Activated T-cell treated with anti-CD3 and anti-CD28 coated beads for 1 hour (primary cell): Measurements from ENCODE around the gene GRK6.

Source experiments
- DNase-seq: peaks from one replicate; pipeline ENCODE4 v3.0.0-alpha.2; 2020; ENCODE audit warnings: low read depth

The GRK6 gene

GRCh38 chr5:177426566-177427210, at the start of gene GRK6:
Gene GRK6 (plus strand): TSS chr5:177426676. CDS start chr5:177426846, 170 bp downstream.
- peak; percentile 58 for DNase-seq

GRCh38 chr5:177377851-177378776, 48.4 kb upstream of the GRK6 start:
- DNase-seq, result no peak

- DNase-seq, result no peak
These were observed 47.3 kb upstream of the GRK6 start for GRCh38 chr5:177378884-177379883.

GRCh38 chr5:177380805-177381126, 45.7 kb upstream of the GRK6 start:
- DNase-seq, result no peak

GRCh38 chr5:177382423-177383029, 44.0 kb upstream of the GRK6 start:
- no peak for DNase-seq

DNA sequence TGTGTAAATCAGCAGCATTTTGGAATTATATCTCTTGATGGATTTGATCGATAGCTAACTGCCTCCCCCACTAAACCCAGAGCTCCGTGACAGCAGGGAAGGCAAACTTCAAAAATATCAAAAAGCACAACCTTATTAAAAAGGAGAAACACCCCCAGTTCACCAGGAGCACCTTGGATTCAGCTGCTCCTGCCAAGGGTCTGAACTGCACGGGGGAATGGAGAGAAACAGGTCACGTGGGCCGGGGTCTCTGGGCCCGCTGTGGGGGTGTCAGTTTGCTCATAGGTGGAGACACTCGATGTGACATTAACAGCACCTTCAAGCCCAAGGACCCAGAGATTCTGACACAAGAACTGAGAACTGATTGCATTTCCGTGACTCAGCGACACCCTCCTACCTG, 43.3 kb upstream of the GRK6 start:
- no peak for DNase-seq

GRCh38 chr5:177384134-177384533, 42.3 kb upstream of the GRK6 start, which contains the start of gene SLC34A1:
Gene SLC34A1 (plus strand): TSS chr5:177384434. CDS start chr5:177385742, 1,308 bp downstream.
- no peak for DNase-seq

DNA sequence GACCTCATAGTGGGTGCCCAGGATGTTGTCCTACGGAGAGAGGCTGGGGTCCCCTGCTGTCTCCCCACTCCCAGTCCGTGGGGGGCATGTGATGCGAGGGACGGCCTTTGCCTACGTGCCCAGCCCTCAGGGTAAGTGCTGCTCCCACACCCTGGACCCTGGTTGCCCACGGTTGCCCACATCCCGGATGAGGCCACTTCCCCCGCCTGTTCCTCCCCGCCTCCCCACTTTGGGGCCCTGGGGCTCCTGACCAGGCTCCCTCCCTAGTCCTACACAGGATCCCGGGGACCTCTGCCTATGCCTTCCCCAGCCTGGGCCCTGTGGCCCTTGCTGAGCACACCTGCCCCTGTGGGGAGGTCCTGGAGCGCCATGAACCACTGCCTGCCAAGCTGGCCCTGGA, 40.8 kb upstream of the GRK6 start:
- no peak for DNase-seq

DNA sequence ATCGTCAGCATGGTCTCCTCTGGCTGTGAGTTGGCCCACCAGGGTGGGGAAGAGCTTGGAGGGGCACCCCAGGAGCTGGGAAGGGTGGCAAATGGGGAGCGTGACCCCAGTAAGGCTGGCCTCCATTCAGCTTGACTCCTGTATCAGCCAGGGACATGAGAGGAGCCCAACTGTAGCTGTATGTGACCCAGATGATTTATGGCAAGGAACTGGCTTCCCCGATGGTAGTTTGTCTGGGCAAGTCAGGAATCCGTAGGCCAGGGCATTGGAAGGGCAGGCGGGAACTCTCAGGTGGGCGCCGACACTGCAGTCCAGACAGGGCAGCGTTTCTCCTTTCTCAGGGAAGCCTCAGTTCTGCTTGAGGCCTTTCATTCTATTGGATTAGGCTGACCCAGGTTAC, 39.9 kb upstream of the GRK6 start:
- DNase-seq, result no peak

DNA sequence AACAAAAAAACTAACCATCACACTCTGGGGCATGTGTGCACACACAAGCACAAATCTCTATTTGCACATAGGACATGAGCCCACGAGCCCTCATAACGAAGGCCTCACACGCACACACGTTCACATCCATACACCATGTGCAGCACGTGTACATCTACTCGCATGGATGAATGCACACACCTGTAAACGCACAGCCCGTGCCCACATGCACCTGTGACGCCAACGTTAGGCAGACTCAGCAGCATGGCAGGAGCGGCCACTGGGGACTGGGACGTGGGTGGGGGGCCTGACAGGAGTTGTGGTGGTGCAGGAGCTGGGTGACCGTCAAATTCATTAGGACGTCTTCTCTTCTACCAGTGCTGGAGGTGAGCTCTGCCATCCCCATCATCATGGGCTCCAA, 39.1 kb upstream of the GRK6 start:
- no peak for DNase-seq

DNA sequence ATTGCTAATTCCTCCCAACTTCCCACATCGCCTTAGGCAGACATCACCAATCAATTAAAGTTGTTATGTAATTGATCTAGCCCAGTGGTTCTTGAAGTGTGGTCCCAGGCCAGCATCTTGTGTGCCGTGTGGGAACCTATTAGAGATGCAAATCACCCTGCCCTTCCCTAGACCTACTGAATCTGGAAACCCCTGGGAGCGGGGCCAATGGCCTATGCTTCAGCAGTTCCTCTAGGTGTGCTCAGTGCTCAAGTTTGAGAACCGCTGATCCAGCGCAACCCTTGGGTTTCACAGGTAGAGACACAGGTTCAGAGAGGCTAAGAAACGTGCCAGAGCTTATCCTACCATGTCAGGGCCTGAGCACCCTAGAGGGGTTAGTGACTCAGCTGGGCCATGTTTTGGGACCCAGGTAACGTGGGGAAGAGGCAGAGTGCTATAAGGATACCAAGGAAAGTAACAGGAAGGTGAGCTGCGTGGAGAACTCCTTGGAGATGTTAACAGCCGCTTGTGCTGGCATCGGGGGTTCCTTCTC, 37.9 kb upstream of the GRK6 start:
- DNase-seq, result no peak

GRCh38 chr5:177389241-177390169, 37.0 kb upstream of the GRK6 start:
- no peak for DNase-seq

GRCh38 chr5:177390363-177391300, 35.8 kb upstream of the GRK6 start:
- DNase-seq, result peak; percentile 80

GRCh38 chr5:177392765-177393164, 33.7 kb upstream of the GRK6 start:
- DNase-seq, result no peak

DNA sequence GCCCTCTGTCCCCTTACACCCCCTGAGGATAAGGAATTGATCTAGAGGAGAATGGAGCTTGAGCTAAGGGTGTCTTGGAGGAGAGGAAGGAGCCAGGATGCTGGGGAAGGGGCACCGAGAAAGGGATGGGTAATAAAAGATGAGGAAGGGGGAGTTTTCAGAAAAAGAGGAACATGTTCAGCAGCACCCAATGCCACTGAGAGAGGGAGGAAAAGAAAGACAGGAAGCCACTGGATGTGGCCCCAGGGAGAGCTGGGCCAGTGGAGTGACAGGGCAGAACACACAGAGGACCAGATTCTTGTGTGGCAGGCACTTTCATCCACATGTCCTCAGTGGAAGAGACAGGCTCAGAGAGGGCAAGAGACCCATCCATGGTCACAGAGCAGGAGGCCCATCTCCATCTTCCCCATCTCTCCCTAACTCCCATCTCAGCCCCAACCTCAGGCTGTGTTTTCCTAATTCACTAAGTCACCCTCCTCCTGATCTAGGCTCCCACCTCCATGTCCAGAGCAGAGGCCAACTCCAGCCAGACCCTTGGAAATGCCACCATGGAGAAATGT, 33.2 kb upstream of the GRK6 start:
- no peak for DNase-seq

DNA sequence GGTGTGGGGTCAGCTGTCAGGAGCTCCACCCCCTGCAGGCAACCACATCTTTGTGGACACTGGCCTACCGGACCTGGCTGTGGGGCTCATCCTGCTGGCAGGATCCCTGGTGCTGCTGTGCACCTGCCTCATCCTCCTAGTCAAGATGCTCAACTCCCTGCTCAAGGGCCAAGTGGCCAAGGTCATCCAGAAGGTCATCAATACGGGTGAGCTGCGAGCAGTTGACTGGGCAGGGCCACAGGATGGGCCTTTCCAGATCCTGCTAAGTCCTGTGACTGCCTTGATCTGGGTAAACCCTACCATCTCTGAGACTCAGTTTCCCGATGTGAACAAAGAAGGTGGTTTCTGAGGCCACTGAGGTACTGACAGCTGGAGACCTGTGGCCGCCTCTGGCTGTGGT, 32.5 kb upstream of the GRK6 start:
- no peak for DNase-seq

- no peak for DNase-seq
These were observed 30.4 kb upstream of the GRK6 start for GRCh38 chr5:177396078-177396477.

DNA sequence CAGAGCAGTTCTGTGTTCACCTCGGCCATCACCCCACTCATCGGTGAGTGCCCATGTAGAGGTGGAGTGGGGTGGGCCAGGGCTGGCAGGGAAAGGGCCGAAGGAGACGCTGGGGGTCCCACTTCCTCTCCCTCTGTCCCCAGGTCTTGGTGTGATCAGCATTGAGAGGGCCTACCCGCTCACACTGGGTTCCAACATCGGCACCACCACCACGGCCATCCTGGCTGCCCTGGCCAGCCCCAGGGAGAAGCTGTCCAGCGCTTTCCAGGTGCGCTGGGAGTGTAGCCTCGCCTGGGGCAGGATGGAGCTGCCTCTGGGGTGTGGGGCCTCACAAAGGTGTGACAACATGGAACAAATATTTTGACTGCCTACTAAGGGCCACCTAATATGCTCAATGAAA, 29.7 kb upstream of the GRK6 start:
- DNase-seq, result no peak

DNA sequence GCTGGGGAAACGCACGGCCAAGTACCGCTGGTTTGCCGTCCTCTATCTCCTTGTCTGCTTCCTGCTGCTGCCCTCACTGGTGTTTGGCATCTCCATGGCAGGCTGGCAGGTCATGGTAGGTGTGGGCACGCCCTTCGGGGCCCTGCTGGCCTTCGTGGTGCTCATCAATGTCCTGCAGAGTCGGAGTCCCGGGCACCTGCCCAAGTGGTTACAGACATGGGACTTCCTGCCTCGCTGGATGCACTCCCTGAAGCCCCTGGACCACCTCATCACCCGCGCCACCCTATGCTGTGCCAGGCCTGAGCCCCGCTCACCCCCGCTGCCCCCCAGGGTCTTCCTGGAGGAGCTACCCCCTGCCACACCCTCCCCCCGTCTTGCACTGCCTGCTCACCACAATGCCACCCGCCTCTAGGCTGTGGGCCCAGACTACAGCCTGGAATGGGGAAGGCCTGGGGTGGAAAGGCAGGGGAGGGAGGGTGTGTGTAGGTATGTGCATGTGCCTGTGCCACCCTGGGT, 28.5 kb upstream of the GRK6 start:
- DNase-seq, result no peak
